Endothelial cell of umbilical vein (primary cell): Measurements from ENCODE around the gene PPM1M. TPM values are rescaled to one million over a fixed set of nuclear protein-coding genes. Genes with fewer than 3 reads are reported as not detected.

Source experiments
- BruUV-seq: library from RNA; stranded (reverse); fragments of 400-500 nt; replicated peaks from 2 replicates; lab custom pipeline; 2021; lab: Mats Ljungman, UMichigan
- CTCF ChIA-PET: fragments of 300-600, 350-600 bp; sonication (Branson Sonifier 250); formaldehyde crosslinking; loops from one replicate; lab custom pipeline; 2021; ENCODE audit warnings: antibody characterized with exemption, inconsistent platforms; lab: Charles Lee
- POLR2A ChIA-PET: fragments of 300-600, 350-600 bp; sonication (Branson Sonifier 250); formaldehyde crosslinking; loops from one replicate; lab custom pipeline; 2021; ENCODE audit warnings: antibody characterized with exemption, inconsistent platforms; lab: Charles Lee
- DNase-seq: peaks from one replicate; pipeline ENCODE4 v3.0.0-alpha.2; 2011; ENCODE audit warnings: low read depth, low spot score
- FAIRE-seq: peaks from 2 replicates; lab custom pipeline; 2011; peaks lifted over from hg19 to GRCh38; lab: Jason Lieb, UNC
- H2AFZ ChIP-seq: 2 replicates; pipeline ENCODE4 v1.6.0; 2012; ENCODE audit warnings: low read depth, low read length, control low read depth, inconsistent platforms
- H3K27ac ChIP-seq: 2 replicates; pipeline ENCODE4 v1.5.1; 2011; ENCODE audit warnings: low read depth, mild to moderate bottlenecking, control low read depth, low read length, moderate library complexity; ENCODE audit not compliant: insufficient read depth
- H3K27me3 ChIP-seq, 2 experiments: 2 replicates each; pipeline versions ENCODE4 v1.6.0 to v1.6.1; 2011; ENCODE audit warnings: low read length in 2 of 2, mixed read lengths in 1 of 2; ENCODE audit not compliant: control insufficient read depth in 2 of 2, insufficient read depth in 2 of 2
- H3K36me3 ChIP-seq, 2 experiments: 2 replicates in 1 of 2; 3 replicates in 1 of 2; pipeline ENCODE4 v1.5.1; 2011; ENCODE audit warnings: low read length in 2 of 2, mild to moderate bottlenecking in 1 of 2, moderate library complexity in 1 of 2; ENCODE audit not compliant: control insufficient read depth in 2 of 2, insufficient read depth in 2 of 2; ENCODE audit errors: extremely low read depth in 1 of 2
- H3K4me1 ChIP-seq: 3 replicates; pipeline ENCODE4 v1.5.1; 2011; ENCODE audit warnings: mild to moderate bottlenecking, low read length; ENCODE audit not compliant: control insufficient read depth, insufficient read depth; ENCODE audit errors: extremely low read depth
- H3K4me2 ChIP-seq: 2 replicates; pipeline ENCODE4 v1.6.1; 2011; ENCODE audit warnings: low read length, control low read depth, mixed read lengths; ENCODE audit not compliant: insufficient read depth
- H3K4me3 ChIP-seq, 3 experiments: fragments of 200-600 bp in 1 of 3; sonication (generic), shearing (Covaris generic) in 1 of 3; replicated peaks in 1 of 3; 2 replicates each; pipeline ENCODE4 v1.5.1; 2011 to 2016; ENCODE audit warnings: control low read depth in 3 of 3, low read length in 3 of 3, mild to moderate bottlenecking in 2 of 3, inconsistent platforms in 1 of 3, low read depth in 1 of 3, moderate library complexity in 1 of 3; ENCODE audit not compliant: insufficient read depth in 1 of 3
- H3K79me2 ChIP-seq: 2 replicates; pipeline ENCODE4 v1.6.0; 2012; ENCODE audit warnings: low read length, inconsistent platforms; ENCODE audit not compliant: control insufficient read depth, insufficient read depth
- H3K9ac ChIP-seq: replicated peaks from 2 replicates; pipeline ENCODE3; 2011; ENCODE audit warnings: low read length, control low read depth; ENCODE audit not compliant: insufficient read depth; ENCODE audit errors: extremely low read depth
- H3K9me1 ChIP-seq: replicated peaks from 3 replicates; pipeline ENCODE4 v1.6.0; 2011; ENCODE audit warnings: mild to moderate bottlenecking, low read length; ENCODE audit not compliant: control insufficient read depth, insufficient read depth; ENCODE audit errors: extremely low read depth
- H3K9me3 ChIP-seq: replicated peaks from 2 replicates; pipeline ENCODE4 v1.5.1; 2012; ENCODE audit warnings: low read length, inconsistent platforms; ENCODE audit not compliant: control insufficient read depth, insufficient read depth
- H4K20me1 ChIP-seq: replicated peaks from 2 replicates; pipeline ENCODE3; 2011; ENCODE audit warnings: mild to moderate bottlenecking, low read length; ENCODE audit not compliant: control insufficient read depth, insufficient read depth; ENCODE audit errors: extremely low read depth
- EZH2 ChIP-seq: IDR thresholded peaks from 2 replicates; pipeline ENCODE4 v1.6.1; 2012; ENCODE audit warnings: borderline replicate concordance, low read depth, mild to moderate bottlenecking, moderate library complexity, low read length, inconsistent platforms; ENCODE audit not compliant: severe bottlenecking
- FOS ChIP-seq: IDR thresholded peaks from 2 replicates; pipeline ENCODE4 v1.6.1; 2011; ENCODE audit warnings: mild to moderate bottlenecking, low read length, moderate library complexity, borderline replicate concordance; ENCODE audit not compliant: insufficient read depth
- GATA2 ChIP-seq: IDR thresholded peaks from 2 replicates; pipeline ENCODE4 v1.7.0; 2011; ENCODE audit warnings: low read depth, mild to moderate bottlenecking, moderate library complexity, mixed read lengths, low read length; ENCODE audit not compliant: insufficient read length, insufficient read depth
- JUN ChIP-seq: IDR thresholded peaks from 2 replicates; pipeline ENCODE4 v1.6.1; 2011; ENCODE audit warnings: borderline replicate concordance, low read depth; ENCODE audit not compliant: insufficient read length, insufficient read depth
- MYC ChIP-seq: IDR thresholded peaks from one replicate; pipeline ENCODE4 v1.6.1; 2011; ENCODE audit warnings: mild to moderate bottlenecking, low read depth, low read length
- POLR2A ChIP-seq: IDR thresholded peaks from 2 replicates; pipeline ENCODE4 v1.6.1; 2012; ENCODE audit warnings: low read depth, mild to moderate bottlenecking, control low read depth, low read length
- POLR2AphosphoS5 ChIP-seq: IDR thresholded peaks from 2 replicates; pipeline ENCODE4 v1.6.1; 2012; ENCODE audit warnings: low read depth, mild to moderate bottlenecking, control low read depth, low read length, moderate library complexity; ENCODE audit not compliant: insufficient read depth
- dilution Hi-C: fragments of 300-500 bp; cut with MboI; formaldehyde crosslinking; loops from one replicate; pipeline ENCODE4 v1.15.0; 2019; ENCODE audit warnings: low sequenced_read_pairs; ENCODE audit not compliant: extremely low pct_ligation_motif_present
- intact Hi-C: fragments of 100-400 bp; cut with micrococcal nuclease; formaldehyde crosslinking; loops from one replicate; pipeline ENCODE4 v1.10.0; 2022
- polyA plus RNA-seq, 4 experiments: library from polyadenylated mRNA; depleted of rRNA in 3 of 4; stranded (reverse) in 3 of 4; unstranded in 1 of 4; fragments of >200 nt; gene quantifications; 2 replicates each; pipeline versions ENCODE4 v1.2.1 to v1.2.3, GENCODE V29; 2011 to 2012; ENCODE audit warnings: missing spikeins in 1 of 4
- total RNA-seq: library from RNA; stranded (reverse); gene quantifications from 2 replicates; pipeline ENCODE4 v1.2.3, GENCODE V29; 2021
- TF ChIP-seq, protein P1 (sequence below), 2 donors: IDR thresholded peaks; 1 replicate in 1 of 2; 2 replicates in 1 of 2; pipeline ENCODE4 v1.5.1; 2011; ENCODE audit warnings: low read length in 2 of 2, mild to moderate bottlenecking in 2 of 2, moderate library complexity in 2 of 2, control low read depth in 1 of 2, inconsistent platforms in 1 of 2, low read depth in 1 of 2; ENCODE audit not compliant: insufficient read depth in 1 of 2; ENCODE audit errors: extremely low read depth in 1 of 2
- TF ChIP-seq, protein P2 (sequence below): IDR thresholded peaks from 2 replicates; pipeline ENCODE4 v1.6.1; 2011; ENCODE audit not compliant: insufficient read depth, insufficient read length

Gene PPM1M
- total and polyA plus RNA-seq, 2 donors (not counting 3 experiments of a cell fraction or from before 2014, with no cell fraction given): 13.7 to 19.4 TPM

DNA sequence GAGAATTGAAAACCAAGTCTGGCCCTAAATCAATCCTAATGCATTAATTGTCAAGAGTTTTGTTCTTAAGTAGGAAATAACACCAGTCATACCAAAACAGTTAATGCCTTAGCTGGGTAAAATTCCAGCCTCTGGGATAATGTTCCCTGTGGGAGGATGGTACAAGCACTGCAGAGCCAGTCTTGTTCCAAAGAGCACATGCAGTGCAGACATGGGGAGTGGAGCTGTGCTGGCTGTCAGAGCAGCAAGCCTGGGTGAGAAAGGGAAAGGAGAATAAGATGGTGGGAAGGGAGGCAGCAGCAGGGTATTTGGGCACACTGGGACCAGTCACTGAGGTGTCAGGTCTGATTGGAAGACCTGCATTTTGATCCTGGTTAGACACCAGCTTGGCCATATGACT is 35.5 kb upstream of the PPM1M start:
- ChIA-PET CTCF (interaction anchor here (1.5 kb wide), 1 partner anchor 9 kb away, joined by 4 read pairs; no protein-coding TSS in a partner anchor), POLR2A (no interaction called here)
- H3K9me1 ChIP-seq: no peaks in the 10 kb centered on the region
- no peak overlapping the region for H2AFZ ChIP-seq
- H3K79me2 ChIP-seq: no peaks in the 10 kb centered on the region
- TF ChIP-seq, protein P1, sequence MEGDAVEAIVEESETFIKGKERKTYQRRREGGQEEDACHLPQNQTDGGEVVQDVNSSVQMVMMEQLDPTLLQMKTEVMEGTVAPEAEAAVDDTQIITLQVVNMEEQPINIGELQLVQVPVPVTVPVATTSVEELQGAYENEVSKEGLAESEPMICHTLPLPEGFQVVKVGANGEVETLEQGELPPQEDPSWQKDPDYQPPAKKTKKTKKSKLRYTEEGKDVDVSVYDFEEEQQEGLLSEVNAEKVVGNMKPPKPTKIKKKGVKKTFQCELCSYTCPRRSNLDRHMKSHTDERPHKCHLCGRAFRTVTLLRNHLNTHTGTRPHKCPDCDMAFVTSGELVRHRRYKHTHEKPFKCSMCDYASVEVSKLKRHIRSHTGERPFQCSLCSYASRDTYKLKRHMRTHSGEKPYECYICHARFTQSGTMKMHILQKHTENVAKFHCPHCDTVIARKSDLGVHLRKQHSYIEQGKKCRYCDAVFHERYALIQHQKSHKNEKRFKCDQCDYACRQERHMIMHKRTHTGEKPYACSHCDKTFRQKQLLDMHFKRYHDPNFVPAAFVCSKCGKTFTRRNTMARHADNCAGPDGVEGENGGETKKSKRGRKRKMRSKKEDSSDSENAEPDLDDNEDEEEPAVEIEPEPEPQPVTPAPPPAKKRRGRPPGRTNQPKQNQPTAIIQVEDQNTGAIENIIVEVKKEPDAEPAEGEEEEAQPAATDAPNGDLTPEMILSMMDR (IDR thresholded peaks at IDR 0.05; ENCODE audit: extremely low read depth in 1 of 2, insufficient read depth in 1 of 2, low read depth in 1 of 2, low read length in 2 of 2): no peak
- no peak for TF ChIP-seq FOS
- TF ChIP-seq EZH2: no peak
- TF ChIP-seq, protein P2, sequence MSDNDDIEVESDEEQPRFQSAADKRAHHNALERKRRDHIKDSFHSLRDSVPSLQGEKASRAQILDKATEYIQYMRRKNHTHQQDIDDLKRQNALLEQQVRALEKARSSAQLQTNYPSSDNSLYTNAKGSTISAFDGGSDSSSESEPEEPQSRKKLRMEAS: no peak
- TF ChIP-seq POLR2AphosphoS5: no peak
- TF ChIP-seq MYC: no peak
- no peak for TF ChIP-seq GATA2
- TF ChIP-seq JUN: no peak
- TF ChIP-seq POLR2A: no peak
- no peak overlapping the region for H3K4me3 ChIP-seq
- H3K9ac ChIP-seq: no peak overlapping the region
- intact Hi-C loops: no loop called here
- H3K36me3 ChIP-seq: peaks cover 40 to 59% of the 10 kb centered on the region in 2 experiments
- dilution Hi-C loops: no loop called here
- H3K4me1 ChIP-seq: no peaks in the 10 kb centered on the region
- FAIRE-seq (no peak), DNase-seq (no peak)
- H3K4me2 ChIP-seq: no peak overlapping the region
- no peaks in the 10 kb centered on the region for H3K9me3 ChIP-seq
- no peak overlapping the region for H3K27ac ChIP-seq
- no peaks in the 10 kb centered on the region for H3K27me3 ChIP-seq
- no TSS peak for BruUV-seq
- H4K20me1 ChIP-seq: no peaks in the 10 kb centered on the region
